Bronchial epithelial cell (primary cell): Measurements from ENCODE around the gene WDFY2. TPM values are rescaled to one million over a fixed set of nuclear protein-coding genes. Genes with fewer than 3 reads are reported as not detected.
A peak's percentile ranks its signal among the peaks of the same experiment; 100 is the strongest.

ENCODE experiments used
- DNase-seq: peaks from one replicate; pipeline ENCODE4 v3.0.0-alpha.2; 2010; ENCODE audit warnings: low read depth
- FAIRE-seq: peaks from 2 replicates; lab custom pipeline; 2011; peaks lifted over from hg19 to GRCh38; lab: Jason Lieb, UNC
- H3K27me3 ChIP-seq: 2 replicates; pipeline ENCODE4 v1.5.1; 2011; ENCODE audit warnings: low read length; ENCODE audit not compliant: control insufficient read depth, insufficient read depth
- H3K36me3 ChIP-seq: 2 replicates; pipeline ENCODE4 v1.5.1; 2011; ENCODE audit warnings: low read length; ENCODE audit not compliant: control insufficient read depth, insufficient read depth
- H3K4me3 ChIP-seq: 2 replicates; pipeline ENCODE4 v1.5.1; 2011; ENCODE audit warnings: mild to moderate bottlenecking, low read depth, low read length, control low read depth
- total RNA-seq: library from RNA; depleted of rRNA; stranded (reverse); fragments of >200 nt; gene quantifications from 2 replicates; pipeline ENCODE4 v1.2.1, GENCODE V29; 2014
- TF ChIP-seq, protein P1 (sequence below): IDR thresholded peaks from 2 replicates; pipeline ENCODE4 v1.5.1; 2011; ENCODE audit warnings: mild to moderate bottlenecking, moderate library complexity, low read length, control low read depth, inconsistent platforms; ENCODE audit not compliant: insufficient read depth, severe bottlenecking

WDFY2 gene
- total RNA-seq, 1 donor from 2014 or later = 11.3 TPM

DNA sequence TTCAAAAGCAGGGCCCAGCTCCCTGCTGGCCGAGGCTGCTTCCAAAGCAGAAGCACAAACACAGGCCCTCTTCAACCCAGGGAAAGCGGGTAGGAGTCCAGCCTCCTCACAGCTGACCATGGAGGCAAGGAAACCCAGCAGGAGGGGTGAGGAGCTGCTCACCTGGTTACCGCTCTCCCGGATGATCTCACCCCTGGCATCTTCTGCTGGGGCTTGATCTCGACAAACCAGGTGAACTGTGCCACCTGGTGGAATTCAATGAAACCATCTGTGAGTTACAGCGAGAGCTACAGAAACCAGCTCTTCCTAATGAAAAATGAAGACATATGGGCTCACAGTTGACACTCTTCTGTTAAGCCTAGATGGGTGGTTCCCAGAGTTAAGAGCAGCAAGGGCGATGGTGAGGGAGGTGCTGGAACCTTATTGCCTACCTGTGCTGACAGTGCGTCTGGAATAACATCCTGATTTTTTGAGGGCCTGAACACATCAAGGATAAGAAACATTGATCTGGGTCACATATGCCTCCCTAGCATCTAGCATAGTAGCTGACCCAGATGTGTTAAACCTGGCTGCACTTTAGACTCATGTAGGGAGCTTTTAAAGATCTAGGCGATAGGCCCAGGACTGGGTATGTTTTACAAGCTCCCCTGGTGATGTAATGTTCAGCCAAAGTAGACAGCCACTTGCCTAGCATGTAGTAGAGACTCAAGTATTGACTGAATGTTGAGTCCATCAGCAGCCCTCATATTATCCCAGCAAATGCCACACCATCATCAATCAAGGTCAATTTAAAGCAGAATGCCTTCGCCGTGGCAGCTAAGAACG lies 213.6 kb downstream of the WDFY2 start:
- DNase-seq (peak; percentile 81), FAIRE-seq (peak; percentile 66)
- H3K4me3 ChIP-seq = no peak overlapping the region
- TF ChIP-seq, protein P1, sequence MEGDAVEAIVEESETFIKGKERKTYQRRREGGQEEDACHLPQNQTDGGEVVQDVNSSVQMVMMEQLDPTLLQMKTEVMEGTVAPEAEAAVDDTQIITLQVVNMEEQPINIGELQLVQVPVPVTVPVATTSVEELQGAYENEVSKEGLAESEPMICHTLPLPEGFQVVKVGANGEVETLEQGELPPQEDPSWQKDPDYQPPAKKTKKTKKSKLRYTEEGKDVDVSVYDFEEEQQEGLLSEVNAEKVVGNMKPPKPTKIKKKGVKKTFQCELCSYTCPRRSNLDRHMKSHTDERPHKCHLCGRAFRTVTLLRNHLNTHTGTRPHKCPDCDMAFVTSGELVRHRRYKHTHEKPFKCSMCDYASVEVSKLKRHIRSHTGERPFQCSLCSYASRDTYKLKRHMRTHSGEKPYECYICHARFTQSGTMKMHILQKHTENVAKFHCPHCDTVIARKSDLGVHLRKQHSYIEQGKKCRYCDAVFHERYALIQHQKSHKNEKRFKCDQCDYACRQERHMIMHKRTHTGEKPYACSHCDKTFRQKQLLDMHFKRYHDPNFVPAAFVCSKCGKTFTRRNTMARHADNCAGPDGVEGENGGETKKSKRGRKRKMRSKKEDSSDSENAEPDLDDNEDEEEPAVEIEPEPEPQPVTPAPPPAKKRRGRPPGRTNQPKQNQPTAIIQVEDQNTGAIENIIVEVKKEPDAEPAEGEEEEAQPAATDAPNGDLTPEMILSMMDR = peak; percentile 74
- no peaks in the 10 kb centered on the region for H3K36me3 ChIP-seq
- H3K27me3 ChIP-seq = no peaks in the 10 kb centered on the region

DNA sequence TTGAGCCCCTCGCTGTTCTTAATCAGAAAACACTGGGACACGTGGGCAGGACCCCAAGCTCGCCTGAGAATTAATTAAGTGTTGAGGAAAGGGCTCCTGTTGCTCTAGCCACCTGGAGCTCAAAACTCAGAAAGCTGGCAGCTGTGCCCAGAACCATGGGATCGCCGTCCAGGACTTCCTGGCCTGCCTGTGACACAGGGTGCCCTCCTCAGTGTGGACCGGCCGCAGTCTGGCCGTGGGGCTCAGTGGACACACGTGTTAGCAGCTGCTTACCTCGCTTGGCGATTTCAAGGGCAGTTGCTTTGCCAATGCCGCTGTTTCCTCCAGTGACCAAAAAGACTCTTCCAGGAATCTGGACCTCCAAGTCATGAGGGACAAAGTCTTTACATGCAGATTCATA lies 215.0 kb downstream of the WDFY2 start:
- no peak for DNase-seq
- no peak overlapping the region for H3K4me3 ChIP-seq
- FAIRE-seq = no peak
- TF ChIP-seq, protein P1 = no peak
- H3K27me3 ChIP-seq = no peaks in the 10 kb centered on the region
- H3K36me3 ChIP-seq = no peaks in the 10 kb centered on the region

DNA sequence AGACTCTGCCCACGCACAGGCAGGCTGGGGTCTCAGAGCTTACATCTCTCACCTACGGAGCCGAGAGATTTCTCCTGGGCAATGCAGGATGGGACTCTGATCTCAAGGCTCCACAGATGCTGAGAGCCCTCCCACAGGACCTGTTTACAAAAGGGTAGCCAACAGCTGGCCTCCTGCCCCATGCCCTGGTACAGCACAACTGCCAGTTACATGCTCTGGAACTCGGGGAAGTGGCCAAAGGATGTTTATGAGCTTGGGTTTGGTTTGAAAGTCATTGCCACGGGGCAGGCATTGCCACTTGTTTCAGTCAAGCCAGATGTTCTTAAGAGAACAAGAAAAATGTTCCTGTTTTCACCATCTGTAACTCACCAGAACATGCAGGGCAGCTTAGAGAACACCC lies 216.2 kb downstream of the WDFY2 start:
- no peak for DNase-seq
- TF ChIP-seq, protein P1 = no peak
- Histone ChIP-seq H3K27me3 (no peaks in the 10 kb centered on the region), H3K36me3 (no peaks in the 10 kb centered on the region), H3K4me3 (no peak overlapping the region)
- no peak for FAIRE-seq

DNA sequence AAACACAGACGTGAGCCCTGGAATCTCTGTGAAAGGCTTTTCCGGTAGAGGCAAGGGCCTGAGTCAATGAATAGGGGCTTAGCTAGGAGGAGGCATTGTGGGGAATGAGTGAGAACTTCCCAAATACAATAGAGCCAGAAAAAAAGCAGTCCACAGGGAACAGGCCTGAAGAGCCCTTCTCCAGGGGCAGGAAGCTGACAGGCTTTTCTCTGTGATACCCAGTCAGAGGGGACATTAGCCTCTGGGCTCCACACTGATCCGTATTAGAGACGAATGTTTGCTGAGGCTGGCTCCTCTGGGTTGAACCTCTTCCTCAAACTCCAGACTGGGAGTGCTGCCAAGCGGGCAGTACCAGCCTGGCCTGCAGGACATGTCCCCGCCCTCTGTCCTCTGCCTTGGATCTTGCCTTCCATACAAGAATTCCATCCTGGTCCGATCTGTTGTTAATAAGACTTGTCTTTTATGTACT lies 217.4 kb downstream of the WDFY2 start:
- Histone ChIP-seq H3K4me3 (no peak overlapping the region), H3K27me3 (no peaks in the 10 kb centered on the region), H3K36me3 (no peaks in the 10 kb centered on the region)
- DNase-seq (no peak), FAIRE-seq (peak; percentile 60)
- TF ChIP-seq, protein P1 = no peak

DNA sequence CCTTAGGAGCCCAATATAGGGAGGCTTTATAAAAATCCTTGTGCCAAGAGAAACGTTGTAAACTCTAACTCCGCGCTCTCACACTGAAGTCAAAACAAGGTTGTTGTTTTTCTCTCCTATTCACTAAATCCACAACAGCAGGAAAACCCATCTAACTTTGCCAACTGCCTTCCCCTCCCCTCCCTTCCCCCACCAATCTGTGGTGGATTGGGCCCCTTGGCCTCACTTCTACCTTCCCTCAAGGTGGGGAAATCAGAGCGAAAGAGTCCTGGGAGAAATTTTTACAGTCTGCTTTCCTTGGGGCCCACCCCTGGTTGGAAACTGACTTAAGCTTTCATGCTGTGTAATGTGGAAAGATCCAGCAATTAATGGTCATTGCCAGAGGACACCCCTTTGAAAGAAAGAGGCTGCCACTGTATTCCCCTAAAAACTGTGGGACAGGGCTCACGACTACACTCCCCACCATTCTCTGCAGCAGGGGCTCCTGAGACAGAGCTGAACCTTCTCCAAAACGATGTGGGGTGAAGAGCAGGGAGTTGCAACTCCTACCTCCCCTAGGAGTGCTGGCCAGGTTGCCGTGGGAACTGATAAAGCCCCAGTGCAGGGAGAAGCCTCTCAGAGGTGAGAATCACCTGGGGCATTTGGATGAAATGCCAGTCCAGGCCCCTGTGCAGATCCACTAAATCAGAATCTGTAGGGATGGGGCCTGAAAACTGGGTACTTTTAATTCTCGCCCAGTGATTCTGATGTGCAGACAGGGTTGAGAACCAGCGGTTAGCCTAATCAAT lies 218.6 kb downstream of the WDFY2 start:
- H3K36me3 ChIP-seq = no peaks in the 10 kb centered on the region
- no peak for FAIRE-seq

More for the DNA sequence above, 218.6 kb downstream of the WDFY2 start:
- TF ChIP-seq, protein P1 = no peak
- Histone ChIP-seq H3K27me3 (no peaks in the 10 kb centered on the region), H3K4me3 (peak overlapping the region; percentile 65)
- no peak for DNase-seq
